GM19372 (cell line): ENCODE data around the gene UBTD2.
"Not testable (repeated sequence)": the region's sequence is repeated elsewhere in the genome, so short reads cannot be mapped to it uniquely, and the experiment has no call there.

ENCODE experiments used
- ATAC-seq: cut with Tn5 transposase; IDR thresholded peaks from one replicate; pipeline ENCODE4 v1.9.1; 2021; ENCODE audit warnings: mild to moderate bottlenecking, low read depth, moderate library complexity; ENCODE audit not compliant: unreplicated experiment

UBTD2 gene

DNA sequence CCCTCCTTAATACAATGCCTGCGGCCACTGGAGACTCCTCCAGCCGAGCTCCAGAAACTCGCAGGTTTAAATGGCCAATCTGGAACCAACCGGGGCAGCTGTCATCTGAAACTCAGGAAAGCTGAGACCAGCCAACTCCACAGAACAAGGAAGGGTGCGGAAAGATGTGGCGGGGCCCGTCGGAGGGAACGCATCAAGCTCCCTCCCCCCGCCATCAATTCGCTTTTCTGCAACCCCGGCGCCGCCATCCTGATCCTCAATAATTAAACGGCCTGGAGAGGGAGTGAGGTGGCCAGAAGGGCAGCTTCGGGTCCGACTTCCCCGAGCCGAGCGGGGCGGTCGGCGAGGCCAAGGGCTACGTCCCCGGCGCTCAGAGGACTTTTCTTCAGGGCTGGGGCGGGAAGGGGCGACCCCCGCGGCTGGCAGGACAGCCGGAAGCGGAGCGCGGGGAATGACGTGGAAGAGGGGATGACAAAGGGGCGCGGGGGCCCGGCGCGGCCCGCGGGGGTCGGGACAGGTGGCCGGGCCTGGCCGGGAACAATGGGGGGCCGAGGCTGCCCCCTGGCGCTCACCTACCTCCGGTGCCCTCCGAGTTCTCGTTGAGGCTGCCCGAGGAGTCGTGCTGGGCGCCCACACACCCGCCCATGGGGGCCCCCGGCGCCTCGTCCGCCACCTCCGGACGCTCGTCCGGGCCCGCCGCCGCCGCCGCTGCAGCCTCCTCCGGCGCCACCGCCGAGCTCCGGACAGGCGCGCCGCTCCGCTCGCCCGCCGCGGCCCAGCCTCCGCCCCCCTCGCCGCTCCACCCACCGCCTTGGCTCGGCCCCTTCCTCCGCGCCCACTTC lies at the start of gene UBTD2:
TSS of gene UBTD2 (minus strand) at position 745 of the 842 bp plus-strand sequence. CDS start at position 646, 99 bp downstream.
- ATAC-seq, result peak; percentile 86

GRCh38 chr5:172326901-172327300 lies 43.3 kb upstream of the UBTD2 start:
- not testable (repeated sequence) for ATAC-seq

DNA sequence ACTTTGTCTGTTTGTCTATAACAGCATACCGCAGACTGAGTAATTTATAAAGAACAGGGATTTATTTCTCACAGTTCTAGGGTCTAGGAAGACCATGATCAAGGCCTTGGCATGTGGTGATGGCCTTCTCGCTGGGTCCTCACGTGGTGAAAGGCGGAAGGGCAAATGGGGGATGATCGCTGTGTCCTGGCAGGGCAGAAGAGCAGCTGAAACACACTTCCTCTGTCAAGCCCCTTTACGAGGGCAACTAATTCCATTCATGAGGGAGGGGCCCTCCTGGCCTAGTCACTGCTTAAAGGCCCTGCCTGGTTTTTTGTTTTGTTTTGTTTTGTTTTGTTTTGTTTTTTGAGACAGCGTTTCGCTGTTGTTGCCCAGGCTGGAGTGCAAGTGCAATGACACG lies 41.9 kb upstream of the UBTD2 start:
- no peak for ATAC-seq

DNA sequence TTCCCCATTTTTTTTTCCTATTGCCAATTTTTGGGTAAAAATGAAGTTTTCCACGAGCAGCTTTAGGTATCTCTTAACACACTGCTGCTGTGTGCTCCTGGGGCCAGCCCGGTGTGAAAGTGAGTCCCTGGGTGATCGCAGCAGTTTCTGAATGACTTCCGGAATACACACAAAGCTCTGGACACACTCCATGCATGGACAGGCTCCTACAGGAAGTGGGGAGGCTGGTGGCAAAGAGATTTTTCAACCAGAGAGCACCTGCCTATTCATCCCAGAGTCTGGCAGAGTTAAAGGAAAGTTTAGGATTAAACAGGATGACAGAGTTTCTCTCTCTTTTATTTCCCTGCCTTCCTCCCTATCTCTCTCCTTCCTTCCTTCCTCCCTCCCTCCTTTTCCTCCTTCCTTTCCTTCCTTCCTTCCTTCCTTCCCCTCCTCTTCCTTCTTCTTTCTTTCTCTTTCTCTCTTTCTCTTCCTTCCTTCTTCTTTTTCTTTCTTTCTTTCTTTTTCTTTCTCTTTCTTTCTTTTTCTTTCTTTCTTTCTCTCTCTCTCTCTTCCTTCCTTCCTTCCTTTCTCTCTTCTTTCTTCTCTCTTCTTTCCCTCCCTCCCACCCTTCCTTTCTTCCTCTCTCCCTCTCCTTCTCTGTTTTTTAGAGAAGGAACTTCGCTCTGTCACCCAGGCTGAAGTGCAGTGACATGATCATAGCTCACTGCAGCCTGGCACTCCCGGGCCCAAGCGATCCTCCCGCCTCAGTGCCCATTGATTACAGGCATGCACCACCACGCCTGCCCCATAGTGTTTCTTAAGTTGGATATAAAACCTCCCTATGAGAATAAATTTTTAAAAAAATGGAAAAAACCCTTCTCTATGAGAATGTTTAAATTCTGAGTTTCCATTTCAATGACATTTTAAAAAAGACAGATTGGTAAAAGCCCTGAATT lies 38.7 kb upstream of the UBTD2 start:
- ATAC-seq, result no peak

DNA sequence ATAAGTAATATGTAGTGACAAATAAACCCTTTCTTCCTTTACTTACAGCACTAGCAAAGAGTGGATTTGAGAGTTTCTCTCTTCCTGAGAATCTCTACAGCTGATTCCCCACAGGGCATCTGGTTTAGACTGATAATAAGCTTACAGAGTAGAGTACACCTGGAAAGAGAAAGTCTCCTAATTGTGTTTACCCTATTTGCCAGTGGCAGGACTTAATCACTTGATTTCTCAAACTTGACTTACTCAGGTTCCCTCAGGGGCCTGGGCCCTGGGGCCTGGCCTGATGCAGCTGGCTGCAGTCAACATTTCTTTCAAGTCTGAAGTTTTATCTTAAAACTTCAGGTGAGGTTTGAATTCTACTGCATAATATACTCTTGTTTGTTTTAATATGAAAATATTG lies 38.0 kb upstream of the UBTD2 start:
- ATAC-seq, result no peak

GRCh38 chr5:172319708-172320441 lies 36.3 kb upstream of the UBTD2 start:
- no peak for ATAC-seq

- no peak for ATAC-seq
These were observed 32.3 kb upstream of the UBTD2 start for GRCh38 chr5:172315587-172316493.

DNA sequence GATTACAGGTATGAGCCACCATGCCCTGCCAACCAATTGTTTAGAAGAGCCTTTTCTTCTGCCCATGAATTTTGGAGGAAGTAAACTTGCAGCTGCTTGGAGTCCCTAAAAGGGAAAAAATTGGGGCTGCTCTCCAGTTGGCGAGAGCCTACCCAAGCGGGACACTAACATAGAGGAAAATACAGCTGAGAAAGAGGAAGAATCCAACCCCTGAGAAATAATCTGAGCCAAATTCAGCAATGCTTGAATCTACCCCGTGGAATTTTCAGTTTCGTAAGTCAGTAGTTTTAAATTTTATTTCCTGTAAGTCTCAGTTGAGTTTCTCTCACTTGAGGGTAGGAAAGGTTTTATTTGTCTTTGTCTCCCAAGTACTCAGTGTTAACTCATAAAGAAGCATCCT lies 30.4 kb upstream of the UBTD2 start:
- ATAC-seq, result no peak

GRCh38 chr5:172312286-172312685 lies 28.7 kb upstream of the UBTD2 start:
- ATAC-seq, result no peak

- ATAC-seq, result no peak
These were observed 28.0 kb upstream of the UBTD2 start for GRCh38 chr5:172311605-172312004.

DNA sequence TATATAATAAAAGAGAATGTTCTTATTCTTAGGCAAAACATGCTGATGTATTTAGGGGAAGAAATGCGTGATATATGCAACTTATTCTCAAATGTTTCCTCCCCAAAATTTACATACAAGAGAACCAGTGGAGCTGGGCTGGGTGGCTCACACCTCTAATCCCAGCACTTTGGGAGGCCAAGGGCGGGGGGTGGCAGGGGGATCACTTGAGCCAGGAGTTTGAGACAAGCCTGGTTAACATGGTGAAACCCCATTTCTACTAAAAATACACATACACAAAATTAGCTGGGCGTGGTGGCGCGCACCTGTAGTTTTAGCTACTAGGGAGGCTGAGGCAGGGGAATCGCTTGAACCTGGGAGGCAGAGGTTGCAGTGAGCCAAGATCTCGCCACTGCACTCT lies 27.5 kb upstream of the UBTD2 start:
- ATAC-seq, result no peak

- ATAC-seq, result no peak
These were observed 21.8 kb upstream of the UBTD2 start for GRCh38 chr5:172305380-172305779.

DNA sequence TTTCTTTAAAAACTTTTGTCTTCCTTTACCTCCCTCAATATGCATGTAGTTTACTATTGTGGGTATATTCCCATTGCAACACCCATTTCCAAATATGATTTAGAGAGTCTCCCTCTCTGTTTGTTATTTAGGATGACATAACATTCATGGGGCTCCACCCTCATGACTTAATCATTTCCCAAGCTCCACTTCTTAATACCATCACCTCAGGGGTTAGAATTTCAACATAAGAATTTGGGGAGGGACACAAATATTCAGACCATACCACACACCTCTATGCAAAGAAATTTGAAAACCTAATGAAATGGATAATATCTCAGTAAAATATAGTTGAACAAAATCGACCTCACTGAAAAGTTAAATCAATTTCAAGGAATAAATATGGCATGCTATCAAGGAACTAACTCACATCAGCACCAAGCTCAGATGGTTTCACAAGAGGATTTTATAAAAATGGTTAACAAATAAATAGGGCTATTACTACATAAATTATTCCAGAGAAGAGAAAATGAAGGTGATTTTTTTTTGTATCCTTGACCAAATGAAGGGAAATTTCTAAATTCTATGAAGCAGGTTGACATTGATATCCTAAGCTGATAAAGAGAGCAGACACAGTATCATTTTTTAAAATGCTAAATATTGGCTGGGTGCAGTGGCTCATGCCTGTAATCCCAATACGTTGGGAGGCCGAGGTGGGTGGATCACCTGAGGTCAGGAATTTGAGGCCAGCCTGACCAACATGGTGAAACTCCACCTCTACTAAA lies 20.2 kb upstream of the UBTD2 start:
- no peak for ATAC-seq

DNA sequence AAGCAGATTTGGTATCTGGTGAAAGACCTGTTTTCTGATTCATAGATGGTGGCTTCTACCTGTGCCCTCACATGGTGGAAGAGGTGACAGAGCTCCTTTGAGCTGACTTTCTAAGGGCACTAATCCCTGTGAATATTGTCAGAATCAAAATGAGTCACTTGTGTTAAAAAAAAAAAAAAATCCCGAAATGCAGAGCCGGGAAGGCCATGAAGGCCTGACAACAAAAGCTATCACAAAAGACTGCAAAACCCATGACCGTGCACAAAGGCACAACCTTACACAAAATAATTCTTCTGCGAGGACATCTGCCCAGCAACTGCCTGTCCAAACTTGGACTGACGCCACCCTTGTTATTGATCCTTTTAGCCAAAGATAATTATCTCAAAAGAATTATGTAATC lies 19.6 kb upstream of the UBTD2 start:
- ATAC-seq, result no peak

GRCh38 chr5:172302047-172302710 lies 18.6 kb upstream of the UBTD2 start:
- ATAC-seq, result no peak

GRCh38 chr5:172299916-172300439 lies 16.4 kb upstream of the UBTD2 start:
- ATAC-seq, result no peak

DNA sequence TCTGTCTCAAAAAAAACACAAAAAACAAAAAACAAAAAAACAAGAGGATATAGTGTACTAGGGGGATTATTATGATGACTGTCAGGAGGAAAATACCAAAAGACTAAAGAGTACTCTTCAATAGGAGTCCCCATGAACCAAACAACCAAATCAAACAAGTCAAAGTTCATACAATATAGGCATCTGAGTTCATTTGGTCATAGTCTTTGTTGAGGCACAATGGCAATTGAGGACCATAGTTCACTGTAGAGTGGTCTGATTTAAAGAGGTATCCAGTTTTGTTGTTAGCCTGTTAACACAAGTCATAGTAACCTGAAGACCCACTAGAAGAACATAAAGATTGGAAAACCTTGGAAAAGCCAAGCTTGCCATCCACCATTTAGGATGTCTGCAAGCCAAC lies 11.3 kb upstream of the UBTD2 start:
- ATAC-seq, result no peak

GRCh38 chr5:172293745-172294342 lies 10.3 kb upstream of the UBTD2 start:
- no peak for ATAC-seq
